ENCODE data around the gene RAD51B. TPM values are rescaled to one million over a fixed set of nuclear protein-coding genes. Genes with fewer than 3 reads are reported as not detected.

RAD51B gene
- polyA plus RNA-seq, 3 donors: 3.6 to 11.6 (median 9.4) TPM

- TF ChIP-seq, protein P1, sequence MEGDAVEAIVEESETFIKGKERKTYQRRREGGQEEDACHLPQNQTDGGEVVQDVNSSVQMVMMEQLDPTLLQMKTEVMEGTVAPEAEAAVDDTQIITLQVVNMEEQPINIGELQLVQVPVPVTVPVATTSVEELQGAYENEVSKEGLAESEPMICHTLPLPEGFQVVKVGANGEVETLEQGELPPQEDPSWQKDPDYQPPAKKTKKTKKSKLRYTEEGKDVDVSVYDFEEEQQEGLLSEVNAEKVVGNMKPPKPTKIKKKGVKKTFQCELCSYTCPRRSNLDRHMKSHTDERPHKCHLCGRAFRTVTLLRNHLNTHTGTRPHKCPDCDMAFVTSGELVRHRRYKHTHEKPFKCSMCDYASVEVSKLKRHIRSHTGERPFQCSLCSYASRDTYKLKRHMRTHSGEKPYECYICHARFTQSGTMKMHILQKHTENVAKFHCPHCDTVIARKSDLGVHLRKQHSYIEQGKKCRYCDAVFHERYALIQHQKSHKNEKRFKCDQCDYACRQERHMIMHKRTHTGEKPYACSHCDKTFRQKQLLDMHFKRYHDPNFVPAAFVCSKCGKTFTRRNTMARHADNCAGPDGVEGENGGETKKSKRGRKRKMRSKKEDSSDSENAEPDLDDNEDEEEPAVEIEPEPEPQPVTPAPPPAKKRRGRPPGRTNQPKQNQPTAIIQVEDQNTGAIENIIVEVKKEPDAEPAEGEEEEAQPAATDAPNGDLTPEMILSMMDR (IDR thresholded peaks at IDR 0.05): no peak
- DNase-seq: no peak
- H3K4me2 ChIP-seq (replicated peaks; ENCODE audit: extremely low read depth, low read length, poor library complexity, severe bottlenecking): no peak overlapping the region
- Mint-ChIP-seq H3K4me1 (peaks cover 16% of the 10 kb centered on the region), H3K4me3 (peak overlapping the region in 1 of 2 donors; percentile 75), H3K9me3 (peaks cover 0 to 15% (median 2%) of the 10 kb centered on the region in 7 donors), H3K36me3 (peaks cover 3 to 14% of the 10 kb centered on the region in 2 donors), H3K27ac (no peak overlapping the region), H3K27me3 (ENCODE audit: low read depth in 3 of 3) (peaks cover 76 to 97% (median 89%) of the 10 kb centered on the region in 3 donors)
- H3K9me3 ChIP-seq (replicated peaks in 1 of 2; ENCODE audit: control insufficient read depth in 1 of 2, insufficient read depth in 1 of 2, low read length in 2 of 2): peaks cover 0 to 7% of the 10 kb centered on the region in 2 donors
- H3K4me1 ChIP-seq (ENCODE audit: control insufficient read depth in 1 of 2, insufficient read depth in 2 of 2, low read length in 2 of 2): peaks cover 7 to 9% of the 10 kb centered on the region in 2 donors
- peaks cover 62 to 90% of the 10 kb centered on the region in 2 donors for H3K27me3 ChIP-seq (ENCODE audit: control insufficient read depth in 2 of 2, insufficient read depth in 2 of 2, low read length in 2 of 2)
- no peak overlapping the region for H3K4me3 ChIP-seq (replicated peaks in 1 of 3; ENCODE audit: low read depth in 2 of 3, low read length in 3 of 3)
- H3K79me2 ChIP-seq (ENCODE audit: insufficient read depth, low read length): no peaks in the 10 kb centered on the region
- H3K9ac ChIP-seq (ENCODE audit: insufficient read depth, low read length, poor library complexity, severe bottlenecking): no peak overlapping the region
- no peaks in the 10 kb centered on the region for H3K36me3 ChIP-seq (replicated peaks in 1 of 2; ENCODE audit: control insufficient read depth in 1 of 2, insufficient read depth in 2 of 2, low read length in 2 of 2)
- H2AFZ ChIP-seq (ENCODE audit: insufficient read depth, low read depth, low read length, poor library complexity, severe bottlenecking): no peak overlapping the region
- no peaks in the 10 kb centered on the region for H4K20me1 ChIP-seq (ENCODE audit: insufficient read depth, low read length)
- no peak overlapping the region for H3K27ac ChIP-seq (ENCODE audit: low read depth in 1 of 2, low read length in 2 of 2)
- 94% methylated on average over 2 of the region's 6 CpGs for WGBS (ENCODE audit: insufficient coverage)
- intact Hi-C loops (cut with micrococcal nuclease): no loop called here
Observed at GRCh38 chr14:68752271-68753006, 932.9 kb downstream of the RAD51B start.

DNA sequence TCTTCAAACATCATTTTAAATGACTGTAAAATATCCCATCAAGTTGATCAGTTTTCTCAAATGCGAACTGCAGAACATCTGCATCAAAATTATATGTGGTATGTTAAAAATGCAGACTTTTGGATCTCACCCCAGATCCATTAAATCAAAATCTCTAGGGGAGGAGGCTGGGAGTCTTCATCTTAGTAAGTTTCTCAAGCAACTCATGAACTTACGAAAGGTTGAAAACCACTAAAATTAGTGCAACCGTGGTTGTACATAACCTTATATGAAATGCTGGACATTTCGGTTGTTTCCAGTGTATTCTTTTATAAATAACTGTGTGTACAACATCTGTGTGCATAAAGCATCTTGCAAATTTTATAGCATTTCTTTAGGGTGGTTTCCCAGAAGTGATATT, 934.1 kb downstream of the RAD51B start:
- no peak overlapping the region for H3K4me2 ChIP-seq (replicated peaks; ENCODE audit: extremely low read depth, low read length, poor library complexity, severe bottlenecking)

More for the DNA sequence above, 934.1 kb downstream of the RAD51B start:
- peaks cover 50 to 77% of the 10 kb centered on the region in 2 donors for H3K27me3 ChIP-seq (ENCODE audit: control insufficient read depth in 2 of 2, insufficient read depth in 2 of 2, low read length in 2 of 2)
- no peaks in the 10 kb centered on the region for H3K79me2 ChIP-seq (ENCODE audit: insufficient read depth, low read length)
- Mint-ChIP-seq H3K4me1 (peaks cover 28% of the 10 kb centered on the region), H3K9me3 (peaks cover 0 to 13% (median 0%) of the 10 kb centered on the region in 7 donors), H3K4me3 (no peak overlapping the region), H3K27ac (no peak overlapping the region), H3K27me3 (ENCODE audit: low read depth in 3 of 3) (peaks cover 66 to 87% (median 76%) of the 10 kb centered on the region in 3 donors), H3K36me3 (peaks cover 3 to 19% of the 10 kb centered on the region in 2 donors)
- no peak overlapping the region for H2AFZ ChIP-seq (ENCODE audit: insufficient read depth, low read depth, low read length, poor library complexity, severe bottlenecking)
- no CpG with 5 or more reads among the region's 4 CpGs for WGBS (ENCODE audit: insufficient coverage)
- TF ChIP-seq, protein P1 (IDR thresholded peaks at IDR 0.05): no peak
- intact Hi-C loops (cut with micrococcal nuclease): no loop called here
- H3K4me1 ChIP-seq (ENCODE audit: control insufficient read depth in 1 of 2, insufficient read depth in 2 of 2, low read length in 2 of 2): peaks cover 20 to 22% of the 10 kb centered on the region in 2 donors
- no peaks in the 10 kb centered on the region for H3K36me3 ChIP-seq (replicated peaks in 1 of 2; ENCODE audit: control insufficient read depth in 1 of 2, insufficient read depth in 2 of 2, low read length in 2 of 2)
- no peak for DNase-seq
- peaks cover 0 to 2% of the 10 kb centered on the region in 2 donors for H3K9me3 ChIP-seq (replicated peaks in 1 of 2; ENCODE audit: control insufficient read depth in 1 of 2, insufficient read depth in 1 of 2, low read length in 2 of 2)
- no peak overlapping the region for H3K9ac ChIP-seq (ENCODE audit: insufficient read depth, low read length, poor library complexity, severe bottlenecking)
- H3K4me3 ChIP-seq (replicated peaks in 1 of 3; ENCODE audit: low read depth in 2 of 3, low read length in 3 of 3): no peak overlapping the region
- no peaks in the 10 kb centered on the region for H4K20me1 ChIP-seq (ENCODE audit: insufficient read depth, low read length)
- no peak overlapping the region for H3K27ac ChIP-seq (ENCODE audit: low read depth in 1 of 2, low read length in 2 of 2)
